Hindlimb muscle (tissue), 1 donor: Measurements from ENCODE around the gene ANAPC15. TPM values are rescaled to one million over a fixed set of nuclear protein-coding genes. Genes with fewer than 3 reads are reported as not detected.
A peak's percentile ranks its signal among the peaks of the same experiment; 100 is the strongest.
"Not testable (repeated sequence)": the region's sequence is repeated elsewhere in the genome, so short reads cannot be mapped to it uniquely, and the experiment has no call there.

Experiments used
- DNase-seq: peaks from one replicate; pipeline ENCODE4 v3.0.0-alpha.2; 2013
- polyA plus RNA-seq: library from polyadenylated mRNA; unstranded; fragments of 120-200 nt; gene quantifications from one replicate; pipeline ENCODE4 v1.2.1, GENCODE V29; 2013; ENCODE audit not compliant: insufficient read length

ANAPC15 gene
- 32.5 TPM for polyA plus RNA-seq

DNA sequence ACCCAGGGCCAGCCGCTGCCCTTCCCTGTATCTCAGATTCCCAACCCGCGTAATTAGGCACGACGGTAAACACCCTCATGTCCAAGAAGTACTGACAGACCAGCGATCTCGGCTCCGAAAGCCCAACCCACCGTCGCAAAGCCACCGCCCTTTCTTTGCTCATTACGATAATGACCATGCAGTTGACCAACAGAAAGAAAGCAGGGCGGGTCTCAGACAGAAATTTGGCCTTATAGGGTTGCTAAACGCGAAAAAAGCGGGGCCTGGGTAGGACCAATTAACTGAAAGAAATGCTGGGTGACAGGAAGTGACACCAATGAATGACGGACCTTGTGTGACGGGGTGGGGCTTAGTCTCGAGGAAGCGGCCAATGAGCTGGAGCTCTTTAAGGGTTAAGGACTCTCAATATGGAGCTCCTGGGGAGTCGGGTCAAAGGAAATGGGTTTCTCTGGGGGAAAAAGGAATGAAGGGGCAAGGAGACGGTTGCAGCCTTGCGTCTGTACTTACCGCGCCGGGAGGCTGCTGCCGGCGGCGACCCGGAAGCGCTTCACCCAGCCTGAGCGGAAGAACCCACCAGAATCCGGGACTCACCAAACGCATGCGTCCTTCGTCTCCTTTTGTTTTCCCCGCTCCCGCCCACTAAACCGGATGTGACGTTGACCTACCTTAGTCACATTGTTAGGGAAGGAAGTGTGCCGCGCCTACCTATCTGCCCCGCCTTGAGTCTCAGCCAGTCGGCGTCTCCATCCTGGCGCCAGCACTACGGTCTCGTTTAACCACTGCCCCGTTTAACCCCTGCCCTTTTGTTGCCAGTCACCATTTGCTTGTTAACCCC is at the start of gene ANAPC15:
Gene ANAPC15 (minus strand): TSS at position 553 of the 835 bp plus-strand sequence. CDS start 1,419 bp downstream, outside the sequence.
- peak; percentile 99 for DNase-seq

DNA sequence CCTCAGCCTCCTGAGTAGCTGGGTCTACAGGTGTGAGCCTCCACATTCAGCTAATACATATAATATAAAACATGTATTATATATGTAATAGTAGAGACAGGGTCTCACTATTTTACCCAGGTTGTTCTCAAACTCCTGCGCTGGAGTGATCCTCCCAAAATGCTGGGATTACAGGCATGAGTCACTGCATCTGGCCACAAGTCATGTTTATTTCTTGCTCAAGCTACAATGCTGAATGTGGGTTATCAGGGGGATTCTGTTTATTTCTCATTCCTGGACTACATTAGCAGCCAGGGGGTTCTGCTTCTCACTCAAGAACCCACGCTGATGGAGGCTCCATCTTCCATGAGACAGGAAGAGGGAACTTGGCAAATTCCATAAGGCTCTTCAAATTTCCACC is 47.8 kb upstream of the ANAPC15 start:
- no peak for DNase-seq

DNA sequence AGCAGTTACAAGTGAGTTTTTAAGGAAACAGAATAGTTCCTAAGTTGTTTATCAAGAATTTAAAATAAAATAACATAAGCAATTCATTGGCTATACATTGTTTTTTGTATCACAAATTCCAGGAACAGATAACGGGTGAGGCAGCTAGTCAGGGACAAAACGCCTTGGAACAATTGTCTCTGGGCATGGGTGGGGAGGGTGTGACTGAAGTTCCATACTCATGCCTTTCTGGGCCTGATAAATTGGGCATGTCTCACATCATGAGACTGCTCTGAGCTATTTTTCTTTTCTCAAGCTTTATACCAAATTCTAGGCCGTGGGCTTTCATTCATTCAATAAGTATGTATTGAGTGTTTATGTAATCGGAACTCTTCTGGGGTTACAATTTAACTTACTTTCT is 44.6 kb upstream of the ANAPC15 start:
- no peak for DNase-seq

DNA sequence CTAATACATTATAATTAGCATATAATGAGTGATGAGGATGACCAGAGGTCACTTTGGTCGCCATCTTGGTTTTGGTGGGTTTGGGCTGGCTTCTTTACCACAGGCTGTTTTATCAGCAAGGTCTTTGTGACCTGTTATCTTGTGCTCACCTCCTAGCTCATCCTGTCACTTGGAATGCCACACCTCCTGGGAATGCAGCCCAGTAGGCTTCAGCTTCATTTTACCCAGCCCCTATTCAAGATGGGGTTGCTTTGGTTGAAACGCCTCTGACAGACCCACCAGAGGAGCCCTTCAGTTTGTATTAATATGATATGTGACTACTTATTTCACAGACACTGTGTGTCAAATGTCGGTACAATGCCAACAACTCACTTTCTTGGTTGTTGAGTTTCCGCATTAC is 43.3 kb upstream of the ANAPC15 start:
- DNase-seq = no peak

DNA sequence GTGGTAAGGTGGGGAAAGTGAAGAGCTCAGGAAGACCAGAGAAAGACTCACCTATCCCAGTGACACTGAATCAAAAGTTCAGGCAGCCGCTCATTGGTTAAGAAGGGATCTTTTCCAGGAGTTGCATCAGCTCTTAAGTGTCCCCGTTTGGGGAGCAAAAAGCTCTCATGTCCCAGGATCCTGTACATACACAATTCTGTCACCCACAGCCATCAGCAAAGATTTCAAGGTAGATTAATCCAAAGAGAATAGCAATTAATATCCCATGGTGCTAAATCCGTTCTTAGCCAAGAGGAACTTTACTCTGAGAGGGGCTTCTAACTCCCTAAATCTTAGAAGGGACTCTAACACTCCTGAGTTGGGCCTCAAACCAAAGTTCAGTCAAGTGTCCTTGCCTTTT is 42.3 kb upstream of the ANAPC15 start:
- DNase-seq = no peak

DNA sequence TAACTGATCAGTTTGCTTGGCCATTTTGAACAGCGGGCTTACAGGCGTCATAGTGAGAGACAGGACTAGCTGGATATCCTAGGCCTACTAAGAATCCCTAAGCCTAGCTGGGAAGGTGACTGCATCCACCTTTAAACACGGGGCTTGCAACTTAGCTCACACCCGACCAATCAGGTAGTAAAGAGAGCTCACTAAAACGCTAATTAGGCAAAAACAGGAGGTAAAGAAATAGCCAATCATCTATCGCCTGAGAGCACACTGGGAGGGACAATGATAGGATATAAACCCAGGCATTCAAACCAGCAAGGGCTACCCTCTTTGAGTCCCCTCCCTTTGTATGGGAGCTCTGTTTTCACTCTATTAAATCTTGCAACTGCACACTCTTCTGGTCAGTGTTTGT is 41.4 kb upstream of the ANAPC15 start:
- not testable (repeated sequence) for DNase-seq

DNA sequence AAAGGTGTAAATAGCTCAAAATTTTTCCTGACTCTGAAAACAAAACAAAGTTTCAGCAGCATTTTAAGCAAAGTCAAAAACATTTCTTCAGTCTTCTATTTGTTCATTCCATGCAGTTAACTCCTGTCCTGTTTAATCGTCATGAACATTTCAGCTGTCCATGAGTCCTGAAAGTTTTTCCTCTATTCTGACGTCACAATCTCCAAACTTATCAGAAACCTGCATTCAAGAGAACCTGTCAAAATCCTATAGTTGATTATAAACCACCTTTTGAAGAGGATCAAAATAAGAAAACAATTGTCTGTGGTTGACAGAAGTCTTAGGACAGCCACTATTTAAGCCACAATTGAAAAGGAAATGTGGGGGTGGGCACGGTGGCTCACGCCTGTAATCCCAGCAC is 38.4 kb upstream of the ANAPC15 start:
- DNase-seq = no peak

DNA sequence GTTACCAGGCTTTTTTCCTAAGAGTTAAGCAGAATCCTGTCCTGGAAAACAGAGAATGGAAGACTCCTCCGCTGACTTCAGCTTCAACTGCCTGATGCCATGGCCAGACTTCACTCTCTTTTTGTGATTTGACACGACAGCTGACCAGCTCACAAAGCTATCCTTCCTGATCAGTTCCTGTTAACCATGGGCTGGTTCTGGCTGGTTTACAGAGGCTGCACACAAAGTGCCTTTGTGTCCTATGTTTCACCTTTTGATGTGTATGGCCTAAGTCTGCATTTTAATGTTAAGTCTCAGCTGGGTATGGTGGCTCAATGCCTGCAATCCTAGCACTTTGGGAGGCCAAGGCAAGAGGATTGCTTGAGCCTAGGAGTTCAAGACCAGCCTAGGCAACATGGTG is 34.1 kb upstream of the ANAPC15 start:
- DNase-seq = no peak

DNA sequence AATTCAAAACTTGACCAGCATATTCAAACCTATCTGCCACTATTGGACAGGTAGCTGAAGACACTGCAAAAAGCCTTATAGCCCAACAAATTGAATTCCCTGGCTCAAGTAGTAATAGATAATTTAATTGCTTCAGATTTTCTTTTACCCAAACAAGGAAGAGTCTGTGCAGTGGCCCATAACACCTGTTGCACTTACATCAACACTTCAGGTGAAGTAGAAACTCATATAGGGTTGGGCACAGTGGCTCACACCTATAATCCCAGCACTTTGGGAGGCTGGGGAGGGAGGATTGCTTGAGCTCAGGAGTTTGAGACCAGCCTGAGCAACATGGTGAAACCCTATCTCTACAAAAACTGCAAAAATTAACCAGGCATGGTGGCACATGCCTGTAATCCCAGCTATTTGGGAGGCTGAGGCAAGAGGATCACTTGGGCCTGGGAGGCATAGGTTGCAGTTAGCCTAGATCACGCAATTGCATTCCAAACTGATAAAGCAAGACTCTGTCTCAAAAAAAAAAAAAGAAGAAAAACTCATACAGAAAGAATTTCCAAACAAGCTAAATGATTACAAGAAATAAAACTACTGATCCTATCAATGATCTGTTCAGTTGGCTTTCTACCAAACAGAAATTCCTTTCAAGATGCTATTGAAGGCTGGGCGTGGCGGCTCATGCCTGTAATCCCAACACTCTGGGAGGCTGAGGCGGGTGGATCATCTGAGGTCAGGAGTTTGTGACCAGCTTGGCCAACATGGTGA is 32.5 kb upstream of the ANAPC15 start:
- DNase-seq = no peak

DNA sequence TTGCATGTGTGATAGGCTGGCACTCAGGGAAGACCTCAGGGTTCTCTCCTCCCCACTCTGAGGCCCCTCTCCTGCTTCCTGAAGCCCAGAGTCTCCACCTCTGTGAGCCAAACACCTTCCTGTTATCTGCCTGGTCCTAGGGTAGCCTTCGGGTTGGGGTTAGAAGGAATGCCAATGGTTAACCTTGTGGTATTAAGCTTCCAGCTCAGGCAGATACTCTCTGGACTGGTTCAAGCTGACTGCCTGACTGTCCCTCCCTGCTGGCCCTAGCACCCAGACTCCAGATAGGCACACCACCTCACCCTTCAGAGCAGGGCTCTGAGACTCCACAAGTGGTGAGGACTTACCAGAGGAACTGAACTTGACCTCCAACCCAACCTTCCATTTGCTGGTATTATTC is 30.0 kb upstream of the ANAPC15 start:
- not testable (repeated sequence) for DNase-seq

DNA sequence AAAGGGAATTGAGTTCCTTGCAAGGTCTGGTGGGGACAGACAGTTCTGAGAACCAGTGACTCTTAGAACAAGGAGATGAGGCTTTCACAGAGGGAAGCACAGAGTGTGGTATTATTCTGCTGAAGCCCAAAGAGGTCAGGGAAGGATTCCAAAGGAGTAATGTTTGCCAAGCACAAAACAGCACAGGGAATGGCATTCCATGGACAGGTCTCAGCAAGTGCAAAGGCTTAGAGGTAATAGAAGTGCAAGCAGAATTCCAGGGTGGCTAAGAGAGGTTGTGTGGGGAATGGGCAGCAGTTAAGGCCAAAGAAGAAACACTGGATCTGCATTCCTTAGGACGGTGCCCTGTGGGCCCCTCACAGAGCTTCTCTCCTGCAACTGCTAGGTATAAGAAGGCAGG is 29.6 kb upstream of the ANAPC15 start:
- DNase-seq = not testable (repeated sequence)

DNA sequence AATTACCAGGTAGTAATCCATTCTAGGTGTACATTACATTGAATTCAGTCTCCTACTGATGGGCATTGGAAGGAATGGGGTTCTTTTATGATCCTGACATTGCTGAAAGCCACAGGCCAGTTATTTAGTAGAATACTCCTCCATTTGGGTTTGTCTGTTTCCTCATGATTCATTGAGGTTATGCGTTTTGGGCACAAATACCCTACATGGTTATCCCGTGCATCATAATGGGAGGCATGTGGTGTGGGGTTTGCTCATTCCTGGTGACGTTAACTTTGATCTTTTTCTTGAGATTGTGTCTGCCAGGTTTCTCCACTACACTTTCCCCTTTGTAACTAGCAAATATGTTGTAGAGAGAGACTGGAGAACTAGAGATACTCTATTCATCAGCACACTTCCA is 28.6 kb upstream of the ANAPC15 start:
- DNase-seq = no peak

DNA sequence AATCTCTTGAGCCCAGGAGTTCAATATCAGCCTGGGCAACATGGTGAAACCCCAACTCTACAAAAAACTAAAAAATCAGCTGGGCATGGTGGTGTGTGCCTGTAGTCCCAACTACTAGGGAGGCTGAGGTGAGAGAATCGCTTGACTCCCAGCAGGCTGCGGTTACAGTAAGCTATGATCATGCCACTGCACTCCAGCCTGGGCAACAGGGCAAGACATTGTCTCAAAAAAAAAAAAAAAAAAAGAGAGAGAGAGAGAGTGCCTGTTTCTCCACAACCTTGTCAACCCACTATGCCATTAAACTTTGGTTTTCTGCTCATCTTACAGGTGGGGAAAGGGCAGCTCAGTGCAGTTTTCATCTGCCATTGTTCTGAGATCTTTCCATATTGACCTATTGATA is 28.2 kb upstream of the ANAPC15 start:
- DNase-seq = no peak

DNA sequence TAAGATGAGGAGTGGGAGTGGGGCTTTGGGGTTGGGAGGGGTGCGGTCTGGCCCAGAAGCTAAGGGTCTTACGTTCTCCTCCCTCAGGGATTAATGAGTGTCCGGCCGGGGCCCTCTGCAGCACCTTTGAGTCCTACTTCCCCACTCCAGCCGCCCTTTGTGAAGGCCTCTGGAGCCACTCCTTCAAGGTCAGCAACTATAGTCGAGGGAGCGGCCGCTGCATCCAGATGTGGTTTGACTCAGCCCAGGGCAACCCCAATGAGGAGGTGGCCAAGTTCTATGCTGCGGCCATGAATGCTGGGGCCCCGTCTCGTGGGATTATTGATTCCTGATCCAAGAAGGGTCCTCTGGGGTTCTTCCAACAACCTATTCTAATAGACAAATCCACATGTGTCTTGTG is 27.0 kb upstream of the ANAPC15 start:
- no peak for DNase-seq

DNA sequence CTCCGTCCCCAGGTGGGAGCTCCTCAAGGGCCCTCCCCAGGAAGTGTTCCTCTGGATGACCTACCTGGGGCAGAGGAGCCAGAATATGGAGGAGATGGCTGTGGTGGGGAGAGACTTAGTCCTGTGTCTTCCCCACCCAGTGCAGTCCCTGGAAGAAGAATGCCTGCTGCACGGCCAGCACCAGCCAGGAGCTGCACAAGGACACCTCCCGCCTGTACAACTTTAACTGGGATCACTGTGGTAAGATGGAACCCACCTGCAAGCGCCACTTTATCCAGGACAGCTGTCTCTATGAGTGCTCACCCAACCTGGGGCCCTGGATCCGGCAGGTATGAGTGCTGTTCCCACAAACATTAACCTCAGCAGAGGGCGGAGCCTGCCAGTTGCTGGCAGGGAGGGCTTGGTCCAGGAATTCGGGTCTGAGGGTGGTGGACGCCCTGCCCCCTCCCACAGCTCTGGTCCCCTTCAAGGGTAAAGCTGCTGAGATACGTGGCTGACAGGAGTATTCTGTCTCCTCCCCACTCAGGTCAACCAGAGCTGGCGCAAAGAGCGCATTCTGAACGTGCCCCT is 26.4 kb upstream of the ANAPC15 start:
- DNase-seq = no peak

DNA sequence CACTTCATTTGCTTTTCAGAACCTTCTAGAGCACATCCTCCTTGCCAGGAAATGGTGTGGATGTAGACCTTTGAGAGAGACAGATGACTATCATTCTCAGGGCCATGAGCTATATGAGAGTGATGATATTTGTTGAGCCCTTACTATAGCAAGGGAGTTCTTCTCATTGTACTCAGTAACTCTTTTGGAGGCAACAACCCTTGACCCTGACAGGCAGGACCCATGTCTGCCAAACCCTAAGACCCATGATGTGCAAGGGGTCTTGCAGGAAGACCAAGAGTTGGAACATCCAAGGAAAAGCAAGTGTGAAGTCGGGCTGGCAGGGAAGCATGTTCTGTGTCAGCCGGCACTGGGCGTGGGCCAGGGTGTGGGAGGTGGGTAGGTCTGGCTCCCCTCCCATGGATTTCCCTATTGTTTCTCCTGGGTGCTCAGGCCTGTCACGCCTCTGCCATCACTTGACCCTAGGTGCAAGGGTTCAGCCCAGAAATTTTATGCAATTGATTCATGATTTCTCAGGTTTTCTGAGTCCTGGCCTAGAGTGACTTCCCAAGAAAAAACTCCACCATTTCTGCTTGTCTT is 24.3 kb upstream of the ANAPC15 start:
- no peak for DNase-seq

DNA sequence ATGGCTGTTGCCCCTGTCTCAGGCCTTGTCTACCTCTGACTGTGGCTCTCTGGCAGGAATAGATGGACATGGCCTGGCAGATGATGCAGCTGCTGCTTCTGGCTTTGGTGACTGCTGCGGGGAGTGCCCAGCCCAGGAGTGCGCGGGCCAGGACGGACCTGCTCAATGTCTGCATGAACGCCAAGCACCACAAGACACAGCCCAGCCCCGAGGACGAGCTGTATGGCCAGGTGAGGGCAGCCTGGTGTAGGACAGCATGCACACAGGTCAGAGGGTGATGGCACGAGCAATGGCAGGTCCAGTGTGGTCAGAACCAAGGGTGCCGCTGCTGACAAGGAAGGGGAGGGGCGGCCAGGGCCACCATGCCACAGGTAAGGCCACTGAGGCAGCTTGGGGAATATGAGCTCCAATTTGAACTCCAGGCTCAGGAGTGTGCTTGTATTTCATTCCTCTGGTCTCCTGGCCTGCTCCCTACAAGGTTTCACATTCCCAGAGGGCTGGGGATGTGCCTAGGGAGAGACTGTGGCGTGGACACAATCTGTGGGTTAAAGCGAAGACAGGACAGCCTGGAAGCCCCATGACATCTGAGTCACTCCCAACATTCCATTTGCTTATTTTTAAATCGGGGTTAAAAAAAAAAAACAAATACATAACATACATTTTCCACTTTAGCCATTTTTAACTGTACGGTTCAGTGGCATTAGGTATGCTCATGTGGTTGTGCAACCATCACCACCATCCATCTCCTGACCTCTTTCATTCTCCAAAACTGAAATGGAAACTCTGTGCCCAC is 23.6 kb upstream of the ANAPC15 start:
- DNase-seq = no peak

DNA sequence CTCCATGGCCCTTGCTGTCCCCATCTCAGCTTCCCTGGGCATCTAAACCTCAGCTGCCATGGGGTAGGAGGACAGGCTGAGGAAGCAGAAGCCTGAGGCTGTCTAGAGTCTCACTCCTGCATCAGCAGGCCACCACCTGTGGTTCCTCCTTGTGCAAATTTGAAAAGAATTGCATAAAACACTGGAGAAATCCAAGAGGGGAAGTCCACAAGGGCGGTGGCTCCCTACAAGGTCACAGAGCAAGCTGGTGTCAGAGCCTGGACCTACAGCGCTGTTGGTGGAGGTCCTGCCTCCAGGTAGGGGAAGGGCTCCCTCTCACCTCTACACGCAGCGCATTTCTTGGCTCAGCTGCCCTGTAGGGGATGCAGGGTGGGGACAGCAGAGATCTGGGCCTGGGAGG is 23.0 kb upstream of the ANAPC15 start, which contains the start of gene FOLR3:
Gene FOLR3 (plus strand): TSS at position 253 of the 400 bp plus-strand sequence. CDS start 228 bp downstream, outside the sequence.
- DNase-seq = not testable (repeated sequence)

DNA sequence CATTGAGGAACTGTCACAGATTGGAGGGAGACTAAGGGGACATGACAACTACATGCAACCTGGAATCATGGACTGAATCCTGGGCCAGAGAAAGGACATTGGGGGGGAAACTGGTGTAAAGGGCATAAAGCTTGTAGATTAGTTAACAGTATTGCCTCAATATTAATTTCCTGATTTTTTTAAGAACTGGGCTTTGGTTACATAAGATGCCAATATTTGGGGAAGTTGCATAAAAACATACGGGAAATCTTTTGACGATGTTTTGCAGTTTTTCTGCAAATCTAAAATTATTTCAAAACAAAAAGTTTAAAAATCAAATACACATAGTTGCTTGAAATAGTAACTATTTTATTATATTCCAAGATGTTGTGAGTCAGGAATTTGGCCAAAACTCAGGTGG is 20.2 kb upstream of the ANAPC15 start:
- DNase-seq = no peak

DNA sequence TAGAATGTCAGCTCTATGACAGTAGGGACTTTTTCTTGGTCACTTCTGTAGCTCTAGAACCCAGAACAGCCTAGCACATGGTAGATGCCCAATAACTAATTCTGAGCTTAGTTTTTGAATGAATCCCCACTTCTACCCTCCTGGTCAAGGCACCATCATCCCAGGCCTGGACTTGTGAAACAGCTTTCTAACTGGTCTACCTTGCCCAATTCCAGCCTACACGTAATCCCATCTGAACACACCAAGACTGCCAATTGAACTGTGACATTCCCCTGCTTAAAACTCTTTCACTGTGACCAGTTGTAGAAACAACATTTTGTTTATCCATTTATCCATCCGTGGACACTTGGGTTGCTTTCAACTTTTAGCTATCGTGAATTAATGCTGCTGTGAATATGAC is 16.9 kb upstream of the ANAPC15 start:
- no peak for DNase-seq

DNA sequence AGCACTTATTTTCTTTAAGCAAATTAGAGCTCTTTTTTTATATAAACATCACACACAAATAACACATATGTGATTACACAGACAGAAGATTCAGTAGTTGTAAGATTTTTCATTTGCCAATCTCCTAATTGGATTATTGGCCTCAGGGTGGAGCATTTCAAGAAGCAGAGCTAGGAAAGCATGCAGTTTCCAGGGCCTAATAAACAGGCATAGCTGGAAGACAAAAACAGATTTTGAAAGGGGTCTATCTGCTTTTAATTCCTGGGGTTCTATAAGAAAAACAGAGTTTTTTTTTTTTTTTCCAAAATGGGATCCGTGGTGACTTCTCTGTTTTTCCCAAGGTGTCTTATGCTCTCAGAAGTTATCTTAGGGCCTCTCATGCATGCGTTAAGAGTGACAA is 15.4 kb upstream of the ANAPC15 start:
- DNase-seq = no peak

DNA sequence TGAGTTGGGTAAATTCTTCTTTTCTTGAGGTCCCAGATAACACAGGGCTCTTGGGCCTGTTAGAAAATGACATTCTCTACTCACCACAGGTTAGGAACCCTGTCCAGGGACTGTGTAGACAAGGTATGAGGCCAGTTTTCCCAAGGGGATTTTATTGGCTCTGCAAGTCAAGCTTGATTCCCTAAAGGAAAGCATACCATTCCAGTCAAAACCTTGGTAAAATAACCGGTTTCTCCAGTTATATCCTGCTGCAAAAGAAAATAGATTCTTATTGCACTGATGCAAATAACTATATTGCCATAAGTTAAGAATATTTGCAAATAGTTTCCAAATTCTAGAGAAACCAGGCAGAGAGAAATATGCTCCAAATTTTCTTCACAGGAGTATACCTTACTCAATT is 13.5 kb upstream of the ANAPC15 start:
- no peak for DNase-seq
